ENCODE measurements around the gene HMGN4.
"Not testable (repeated sequence)": the region's sequence is repeated elsewhere in the genome, so short reads cannot be mapped to it uniquely, and the experiment has no call there.

Gene HMGN4

DNA sequence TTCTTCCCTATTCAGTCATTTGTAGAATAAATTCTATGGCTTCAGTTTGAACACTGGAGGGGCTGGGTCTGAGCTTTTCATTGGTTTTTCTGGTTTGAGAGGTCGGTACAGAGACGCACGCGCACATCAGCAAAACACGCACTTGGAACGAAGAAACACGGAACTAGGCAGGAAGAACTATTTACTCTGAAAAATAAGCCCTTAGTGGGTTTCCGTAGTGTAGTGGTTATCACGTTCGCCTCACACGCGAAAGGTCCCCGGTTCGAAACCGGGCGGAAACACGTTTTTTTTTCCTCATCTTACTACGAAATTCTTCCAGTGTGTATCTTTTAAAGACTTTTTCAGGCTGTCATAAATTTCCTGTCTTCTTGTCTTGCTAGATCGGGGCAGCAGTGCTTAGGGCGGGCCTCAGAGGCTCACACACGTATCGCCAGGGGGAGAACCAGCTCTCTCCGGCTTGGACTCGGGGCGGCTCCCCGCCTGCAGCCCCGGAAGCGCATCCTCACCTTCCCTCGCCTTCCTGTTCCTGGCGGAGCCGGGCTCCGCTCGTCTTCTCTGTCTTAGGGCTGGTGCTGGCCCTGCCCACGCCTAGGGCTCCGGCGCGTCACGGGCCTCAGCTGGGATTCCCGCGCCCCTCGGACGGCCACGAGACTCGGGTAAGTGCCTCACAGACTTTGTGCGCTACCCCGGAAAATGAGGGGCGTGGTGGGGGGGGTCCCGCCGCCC is at the start of gene HMGN4:
HMGN4 (plus strand) TSS at position 521 of the 726 bp plus-strand sequence. CDS start 6,841 bp downstream, outside the sequence.
- in situ Hi-C loops (cut with HindIII; ENCODE audit: low sequenced_read_pairs) = loop anchor here (25.0 kb wide), 1 partner anchor 201 kb away; no protein-coding TSS in a partner anchor

DNA sequence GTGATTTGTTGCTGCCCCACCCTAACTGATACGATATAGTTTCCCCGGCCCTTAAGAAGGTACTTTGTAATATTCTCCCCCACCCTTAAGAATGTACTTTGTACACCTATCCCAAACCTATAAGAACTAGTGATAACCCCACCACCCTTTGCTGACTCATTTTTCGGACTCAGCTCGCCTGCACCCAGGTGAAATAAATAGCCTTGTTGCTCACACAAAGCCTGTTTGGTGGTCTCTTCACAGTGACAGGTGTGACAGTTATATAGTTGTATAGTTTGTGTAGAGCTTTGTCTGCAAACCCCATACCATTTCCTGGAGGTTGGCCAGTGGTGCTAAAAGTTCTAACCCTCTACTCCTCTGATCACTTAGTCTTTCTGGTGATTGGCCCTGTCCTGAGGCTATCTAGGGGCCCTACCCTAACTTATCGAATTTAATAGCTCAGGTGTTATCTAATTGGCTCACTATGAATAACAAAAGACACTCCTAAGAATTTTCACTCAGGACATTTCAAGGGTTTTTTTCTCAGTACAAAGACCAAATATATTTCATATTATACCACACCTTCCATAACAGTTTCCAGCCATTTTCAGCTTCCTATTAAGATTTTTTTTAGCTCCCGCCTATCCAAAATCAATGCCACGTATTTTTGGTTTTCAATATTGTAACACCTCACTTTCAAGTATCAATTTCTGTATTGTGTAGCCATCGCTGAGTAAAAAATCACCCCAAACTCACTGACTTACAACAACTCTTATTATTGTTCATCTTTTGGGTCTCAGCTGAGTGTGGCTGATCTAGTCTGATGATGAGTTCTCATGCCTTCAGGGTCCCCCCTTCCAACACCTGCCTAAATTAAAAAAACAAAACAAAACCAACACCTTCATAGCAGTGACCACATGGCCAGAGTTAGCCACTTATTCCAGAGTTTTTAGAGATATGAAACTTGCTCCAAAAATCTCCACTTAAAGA is 47.9 kb upstream of the HMGN4 start:
- in situ Hi-C loops (cut with HindIII; ENCODE audit: low sequenced_read_pairs) = no loop called here

- in situ Hi-C loops (cut with HindIII; ENCODE audit: low sequenced_read_pairs) = no loop called here
Measured at GRCh38 chr6:26491604-26492003, 46.6 kb upstream of the HMGN4 start.

GRCh38 chr6:26493258-26493657 is 44.9 kb upstream of the HMGN4 start:
- in situ Hi-C loops (cut with HindIII; ENCODE audit: low sequenced_read_pairs) = no loop called here

DNA sequence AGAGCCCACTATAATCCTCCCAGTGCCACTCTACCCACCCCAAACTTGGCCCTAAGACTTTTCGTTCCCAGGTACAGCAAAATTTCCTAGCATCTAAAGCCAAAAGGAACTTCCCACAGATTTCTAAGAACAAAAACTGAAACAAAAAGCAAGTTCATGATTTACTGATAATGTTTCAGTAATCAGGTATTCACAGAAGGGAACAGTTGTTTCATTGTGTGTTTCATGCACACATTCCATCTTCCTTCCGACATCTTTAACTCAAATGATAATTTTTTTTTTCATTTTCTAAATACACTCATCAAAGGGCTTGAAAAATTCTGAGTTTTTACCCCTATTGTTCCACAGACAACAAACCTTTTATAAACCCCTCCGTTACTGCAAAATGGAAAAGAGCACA is 44.0 kb upstream of the HMGN4 start:
- in situ Hi-C loops (cut with HindIII; ENCODE audit: low sequenced_read_pairs) = no loop called here

- in situ Hi-C loops (cut with HindIII; ENCODE audit: low sequenced_read_pairs) = no loop called here
Measured at GRCh38 chr6:26495281-26495680, 42.9 kb upstream of the HMGN4 start.

- in situ Hi-C loops (cut with HindIII; ENCODE audit: low sequenced_read_pairs) = no loop called here
Measured at GRCh38 chr6:26497610-26498009, 40.6 kb upstream of the HMGN4 start.

- in situ Hi-C loops (cut with HindIII; ENCODE audit: low sequenced_read_pairs) = no loop called here
Measured at GRCh38 chr6:26500102-26500501, 38.1 kb upstream of the HMGN4 start, which contains the start of gene BTN1A1. Gene BTN1A1 (plus strand): TSS chr6:26500303. CDS start chr6:26501287, 984 bp downstream.

DNA sequence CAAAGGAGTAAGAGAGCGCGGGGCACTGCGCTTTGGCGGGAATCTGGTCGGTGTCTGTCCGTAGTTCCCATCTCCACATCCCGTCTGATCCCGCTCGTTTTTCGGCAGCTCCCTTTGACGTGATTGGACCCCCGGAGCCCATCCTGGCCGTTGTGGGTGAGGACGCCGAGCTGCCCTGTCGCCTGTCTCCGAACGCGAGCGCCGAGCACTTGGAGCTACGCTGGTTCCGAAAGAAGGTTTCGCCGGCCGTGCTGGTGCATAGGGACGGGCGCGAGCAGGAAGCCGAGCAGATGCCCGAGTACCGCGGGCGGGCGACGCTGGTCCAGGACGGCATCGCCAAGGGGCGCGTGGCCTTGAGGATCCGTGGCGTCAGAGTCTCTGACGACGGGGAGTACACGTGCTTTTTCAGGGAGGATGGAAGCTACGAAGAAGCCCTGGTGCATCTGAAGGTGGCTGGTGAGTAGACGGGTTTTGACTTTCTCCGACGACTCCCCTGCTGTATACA is 36.6 kb upstream of the HMGN4 start:
- in situ Hi-C loops (cut with HindIII; ENCODE audit: low sequenced_read_pairs) = no loop called here

DNA sequence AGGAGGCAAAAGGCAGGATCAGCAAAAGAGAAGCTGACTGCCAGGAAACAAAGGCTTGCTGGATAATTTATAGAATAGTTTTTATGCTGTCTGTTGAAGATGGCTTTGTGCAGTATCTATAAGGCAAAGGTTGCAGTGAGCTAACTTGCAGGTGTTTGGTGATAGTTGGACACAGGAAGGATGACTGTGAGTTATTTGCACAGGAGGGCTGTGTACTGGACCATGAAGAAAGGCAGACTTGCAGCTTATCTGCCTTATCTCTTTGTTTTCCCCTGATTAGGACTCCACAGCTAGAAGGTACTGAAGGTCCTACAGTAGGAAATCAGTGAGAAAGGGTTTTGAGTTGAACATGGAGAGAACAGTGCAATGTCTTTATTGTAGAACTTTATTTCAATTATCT is 36.0 kb upstream of the HMGN4 start:
- in situ Hi-C loops (cut with HindIII; ENCODE audit: low sequenced_read_pairs) = no loop called here

DNA sequence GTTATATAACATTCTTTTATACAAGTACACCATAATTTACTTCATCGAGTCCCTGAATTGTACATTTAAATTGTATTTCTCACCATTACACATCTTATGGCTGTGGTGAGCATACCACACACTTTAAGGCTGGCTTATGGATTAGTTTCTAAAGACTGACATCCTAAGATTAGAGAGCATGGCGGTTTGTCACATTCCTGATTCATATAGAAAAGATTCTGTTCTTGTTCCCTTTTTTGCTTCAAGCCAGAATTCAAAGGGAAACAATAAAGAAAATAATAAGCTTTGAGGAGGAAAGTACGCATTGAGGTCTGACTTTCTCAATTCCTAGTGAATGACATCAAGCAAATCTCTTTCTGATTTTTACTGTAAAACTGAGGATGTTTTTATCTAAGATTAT is 35.5 kb upstream of the HMGN4 start:
- in situ Hi-C loops (cut with HindIII; ENCODE audit: low sequenced_read_pairs) = no loop called here

DNA sequence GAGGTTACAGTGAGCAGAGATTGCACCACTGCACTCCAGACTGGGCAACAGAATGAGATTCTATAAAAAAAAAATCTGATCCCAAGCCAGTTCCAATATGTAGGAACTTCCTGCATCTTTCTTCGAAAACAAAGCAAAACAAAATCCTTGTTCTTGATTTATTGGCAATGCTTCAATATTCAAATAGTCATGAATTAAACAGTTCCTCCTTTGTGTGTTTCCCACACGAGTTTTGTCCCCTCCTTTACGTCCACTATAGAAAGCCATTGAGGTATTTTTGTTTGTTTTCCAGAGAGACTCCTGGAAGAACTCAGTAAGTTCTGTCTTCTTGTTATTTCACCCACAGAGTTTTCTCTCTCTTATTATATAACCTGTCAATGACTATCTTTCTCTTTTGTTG is 30.5 kb upstream of the HMGN4 start:
- in situ Hi-C loops (cut with HindIII; ENCODE audit: low sequenced_read_pairs) = no loop called here

DNA sequence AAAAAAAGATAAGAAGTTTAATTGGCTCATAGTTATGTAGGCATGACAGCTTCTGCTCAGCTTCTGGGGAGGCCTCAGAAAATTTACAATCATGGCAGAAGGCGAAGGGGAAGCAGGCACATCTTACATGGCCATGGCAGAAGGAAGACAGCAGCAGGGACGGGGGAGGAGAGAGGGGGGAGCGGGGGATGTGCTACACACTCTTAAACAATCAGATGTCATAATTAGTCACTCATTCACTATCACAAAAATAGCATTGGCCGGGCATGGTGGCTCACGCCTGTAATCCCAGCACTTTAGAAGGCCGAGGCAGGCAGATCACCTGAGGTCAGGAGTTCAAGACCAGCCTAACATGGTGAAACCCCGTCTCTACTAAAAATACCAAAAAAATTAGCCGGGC is 27.1 kb upstream of the HMGN4 start:
- in situ Hi-C loops (cut with HindIII; ENCODE audit: low sequenced_read_pairs) = not testable (repeated sequence)

- in situ Hi-C loops (cut with HindIII; ENCODE audit: low sequenced_read_pairs) = no loop called here
Measured at GRCh38 chr6:26514984-26515383, 23.2 kb upstream of the HMGN4 start.

GRCh38 chr6:26516481-26517427 is 21.4 kb upstream of the HMGN4 start:
- in situ Hi-C loops (cut with HindIII; ENCODE audit: low sequenced_read_pairs) = no loop called here

GRCh38 chr6:26519359-26519758 is 18.8 kb upstream of the HMGN4 start:
- in situ Hi-C loops (cut with HindIII; ENCODE audit: low sequenced_read_pairs) = no loop called here

DNA sequence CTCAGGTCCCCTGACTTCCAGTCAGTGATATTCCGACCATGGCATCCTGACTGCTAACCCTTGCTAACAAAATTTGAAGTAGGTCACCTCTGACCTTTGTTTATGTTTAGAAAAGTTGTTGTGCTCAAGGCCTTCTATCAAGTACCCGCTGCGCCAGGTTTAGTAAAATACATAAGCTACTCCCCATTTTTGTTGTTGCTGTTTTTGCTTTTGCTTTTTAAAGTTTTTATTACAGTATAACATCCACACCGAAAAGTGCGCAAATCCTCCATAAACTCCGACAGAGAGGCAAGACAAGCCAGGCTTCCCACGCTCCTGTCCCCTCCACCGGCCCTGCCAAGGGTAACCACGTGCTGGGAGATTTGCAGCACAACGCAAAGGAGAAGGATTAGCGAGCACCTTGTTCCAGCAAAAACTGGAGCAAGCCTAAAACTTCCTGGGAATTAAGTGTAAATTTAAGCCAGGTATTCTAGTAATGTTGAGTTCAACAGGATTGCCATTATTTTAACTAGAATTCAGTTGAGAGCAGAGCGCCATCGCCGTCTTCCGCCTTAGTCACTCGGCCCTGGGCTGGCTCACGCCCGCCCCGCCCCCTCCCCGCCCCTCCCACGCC is 17.8 kb upstream of the HMGN4 start:
- in situ Hi-C loops (cut with HindIII; ENCODE audit: low sequenced_read_pairs) = no loop called here

DNA sequence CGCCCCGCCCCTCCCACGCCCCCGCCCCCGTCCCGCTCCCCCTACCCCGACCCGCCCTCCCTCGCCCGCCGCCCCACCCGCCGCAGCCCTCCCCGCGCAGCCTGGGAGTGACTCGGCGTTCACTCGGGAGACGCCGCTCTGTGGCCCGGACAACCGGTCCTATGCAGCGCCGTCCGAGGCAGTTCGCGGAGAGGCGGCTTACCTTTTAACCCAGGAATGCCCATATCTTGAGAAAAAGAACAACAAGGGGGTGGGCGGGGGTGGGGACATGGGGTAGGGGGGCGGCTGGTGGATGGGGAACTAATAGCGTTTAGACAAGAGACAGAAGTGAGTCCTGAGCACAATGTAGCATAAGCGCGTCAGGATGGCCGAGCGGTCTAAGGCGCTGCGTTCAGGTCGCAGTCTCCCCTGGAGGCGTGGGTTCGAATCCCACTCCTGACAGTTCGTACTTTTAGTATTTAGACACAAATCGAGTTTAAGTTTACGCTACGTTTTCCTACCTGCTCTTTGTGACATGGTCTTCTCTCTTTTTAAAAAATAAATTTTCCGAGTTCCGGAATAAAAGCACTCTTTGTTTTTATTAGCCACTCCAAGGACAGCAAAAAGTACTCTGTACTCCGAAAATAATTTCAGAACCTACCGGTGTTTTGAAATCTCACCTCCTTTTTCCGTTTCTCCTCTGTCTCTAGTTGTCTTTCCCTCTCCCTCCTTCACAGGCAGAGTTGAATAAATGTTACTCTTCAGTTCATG is 17.1 kb upstream of the HMGN4 start:
- in situ Hi-C loops (cut with HindIII; ENCODE audit: low sequenced_read_pairs) = no loop called here

Data from DLD1 (cell line).